Breast epithelium (tissue), 4 donors: ENCODE measurements around the gene IRAK1BP1. TPM values are rescaled to one million over a fixed set of nuclear protein-coding genes. Genes with fewer than 3 reads are reported as not detected.
"Not testable (repeated sequence)": the region's sequence is repeated elsewhere in the genome, so short reads cannot be mapped to it uniquely, and the experiment has no call there.

ENCODE experiments used
- DNase-seq, 2 donors: peaks; one replicate each; pipeline ENCODE4 v3.0.0-alpha.2; 2019; ENCODE audit warnings: low spot score in 2 of 2
- H3K27ac ChIP-seq, 2 donors: fragments of 200-600 bp; sonication (generic) in 1 of 2; one replicate each; pipeline ENCODE4 v1.5.1; 2016 to 2019; ENCODE audit warnings: mild to moderate bottlenecking in 1 of 2
- H3K27me3 ChIP-seq, 2 donors: fragments of 200-600 bp; sonication (generic) in 1 of 2; one replicate each; pipeline versions ENCODE4 v1.5.1 to v1.6.0; 2017 to 2019; ENCODE audit warnings: control low read depth in 1 of 2, mild to moderate bottlenecking in 1 of 2
- H3K36me3 ChIP-seq: fragments of 200-600 bp; one replicate; pipeline ENCODE4 v1.5.1; 2019
- H3K4me1 ChIP-seq, 2 donors: fragments of 200-600 bp; sonication (generic); one replicate each; pipeline ENCODE4 v1.5.1; 2016 to 2019; ENCODE audit warnings: control low read depth in 1 of 2
- H3K4me3 ChIP-seq, 3 donors: fragments of 200-600 bp; sonication (generic); 1 replicate in 2 of 3; 2 replicates in 1 of 3; pipeline ENCODE4 v1.5.1; 2016 to 2019; ENCODE audit warnings: mild to moderate bottlenecking in 3 of 3, moderate library complexity in 2 of 3
- H3K9me3 ChIP-seq, 2 donors: fragments of 200-600 bp; sonication (generic) in 1 of 2; one replicate each; pipeline ENCODE4 v1.5.1; 2016 to 2019; ENCODE audit warnings: control low read depth in 1 of 2
- CTCF ChIP-seq, 3 donors: fragments of 450-650 bp; IDR thresholded peaks; one replicate each; pipeline ENCODE4 v1.5.1; 2016 to 2017; ENCODE audit warnings: antibody characterized with exemption in 3 of 3, mild to moderate bottlenecking in 3 of 3, moderate library complexity in 3 of 3
- POLR2A ChIP-seq: fragments of 450-650 bp; IDR thresholded peaks from one replicate; pipeline ENCODE4 v1.6.1; 2016; ENCODE audit warnings: antibody characterized with exemption, mild to moderate bottlenecking, moderate library complexity
- POLR2AphosphoS5 ChIP-seq, 3 donors: sonication (generic); formaldehyde crosslinking; IDR thresholded peaks; one replicate each; pipeline ENCODE4 v1.6.1; 2017; ENCODE audit warnings: antibody characterized with exemption in 3 of 3
- intact Hi-C: fragments of 100-400 bp; cut with DNase I; formaldehyde crosslinking; loops from one replicate; pipeline ENCODE4 v1.15.1; 2023; ENCODE audit warnings: low total_unique reads
- total RNA-seq, 3 donors: library from RNA; depleted of rRNA; stranded (reverse); fragments of >200 nt; gene quantifications; one replicate each; pipeline ENCODE4 v1.1.0, GENCODE V29; 2016

The IRAK1BP1 gene
- total RNA-seq, 3 donors from 2014 or later: 3.5 to 10.0 (median 4.3) TPM

DNA sequence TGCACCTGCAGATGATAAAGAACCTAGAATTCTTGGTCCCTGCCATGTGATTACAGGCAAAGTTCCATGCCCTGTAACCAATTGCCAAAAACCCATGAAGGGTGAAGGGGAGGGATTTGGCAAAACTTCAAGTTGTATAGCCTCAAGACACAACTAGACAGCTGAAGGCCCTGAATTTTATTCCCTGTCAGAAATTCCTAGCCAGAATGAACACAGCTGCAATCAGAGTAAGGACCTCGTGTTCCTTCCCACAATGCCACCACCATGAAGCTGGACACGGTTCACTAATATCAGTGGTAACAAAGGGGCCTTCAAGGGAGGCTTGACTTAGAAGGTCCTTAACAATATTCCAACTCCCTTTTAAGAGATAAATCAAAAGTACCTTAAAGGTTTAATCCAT, 22.5 kb upstream of the IRAK1BP1 start:
- no peak overlapping the region for H3K27ac ChIP-seq
- no peaks in the 10 kb centered on the region for H3K27me3 ChIP-seq
- intact Hi-C loops: no loop called here
- H3K4me3 ChIP-seq: no peak overlapping the region
- no peak for DNase-seq
- TF ChIP-seq POLR2A: no peak
- no peak for TF ChIP-seq CTCF (IDR thresholded peaks at IDR 0.05)
- no peak for TF ChIP-seq POLR2AphosphoS5 (IDR thresholded peaks at IDR 0.05)
- H3K36me3 ChIP-seq: no peaks in the 10 kb centered on the region
- H3K9me3 ChIP-seq: no peaks in the 10 kb centered on the region
- no peaks in the 10 kb centered on the region for H3K4me1 ChIP-seq

GRCh38 chr6:78845567-78845966, 21.8 kb upstream of the IRAK1BP1 start:
- Histone ChIP-seq H3K4me3 (no peak overlapping the region), H3K27me3 (no peaks in the 10 kb centered on the region), H3K36me3 (no peaks in the 10 kb centered on the region), H3K9me3 (no peaks in the 10 kb centered on the region), H3K27ac (no peak overlapping the region), H3K4me1 (no peaks in the 10 kb centered on the region)
- no peak for DNase-seq
- intact Hi-C loops: no loop called here
- TF ChIP-seq POLR2AphosphoS5 (IDR thresholded peaks at IDR 0.05): no peak
- no peak for TF ChIP-seq POLR2A
- no peak for TF ChIP-seq CTCF (IDR thresholded peaks at IDR 0.05)

GRCh38 chr6:78850621-78851020, 16.7 kb upstream of the IRAK1BP1 start:
- Histone ChIP-seq H3K4me3 (no peak overlapping the region), H3K4me1 (no peaks in the 10 kb centered on the region), H3K27ac (no peak overlapping the region), H3K9me3 (no peaks in the 10 kb centered on the region), H3K36me3 (no peaks in the 10 kb centered on the region), H3K27me3 (no peaks in the 10 kb centered on the region)
- no peak for TF ChIP-seq POLR2AphosphoS5 (IDR thresholded peaks at IDR 0.05)
- no peak for TF ChIP-seq POLR2A
- no peak for TF ChIP-seq CTCF (IDR thresholded peaks at IDR 0.05)
- DNase-seq: no peak
- intact Hi-C loops: no loop called here

GRCh38 chr6:78851156-78851555, 16.2 kb upstream of the IRAK1BP1 start:
- no peak overlapping the region for H3K27ac ChIP-seq

DNA sequence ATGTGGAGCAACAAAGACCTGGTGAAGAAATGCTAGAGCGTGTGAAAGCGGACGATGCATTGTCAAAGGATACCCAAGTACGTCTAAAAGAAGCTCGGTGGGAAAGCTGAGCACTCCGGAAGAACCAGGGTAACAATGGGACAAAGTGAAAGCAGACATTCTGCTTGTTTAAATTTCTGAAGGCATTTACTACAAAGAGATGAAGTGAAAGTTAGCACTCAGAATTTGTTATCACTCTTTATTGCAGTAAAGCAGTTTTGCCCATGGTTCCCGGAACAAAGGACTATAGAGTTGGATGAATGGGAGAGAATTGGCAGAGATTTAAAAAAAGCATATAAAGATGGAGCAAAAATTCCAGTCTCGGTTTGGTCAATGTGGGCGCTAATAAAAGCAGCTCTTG, 12.8 kb upstream of the IRAK1BP1 start:
- Histone ChIP-seq H3K27ac (no peak overlapping the region), H3K4me3 (no peak overlapping the region), H3K36me3 (no peaks in the 10 kb centered on the region)

More at GRCh38 chr6:78851156-78851555, 16.2 kb upstream of the IRAK1BP1 start:
- Histone ChIP-seq H3K4me3 (no peak overlapping the region), H3K36me3 (no peaks in the 10 kb centered on the region), H3K9me3 (no peaks in the 10 kb centered on the region), H3K4me1 (no peaks in the 10 kb centered on the region), H3K27me3 (no peaks in the 10 kb centered on the region)
- no peak for DNase-seq
- TF ChIP-seq POLR2A (no peak), POLR2AphosphoS5 (IDR thresholded peaks at IDR 0.05) (no peak), CTCF (IDR thresholded peaks at IDR 0.05) (no peak)
- intact Hi-C loops: no loop called here

DNA sequence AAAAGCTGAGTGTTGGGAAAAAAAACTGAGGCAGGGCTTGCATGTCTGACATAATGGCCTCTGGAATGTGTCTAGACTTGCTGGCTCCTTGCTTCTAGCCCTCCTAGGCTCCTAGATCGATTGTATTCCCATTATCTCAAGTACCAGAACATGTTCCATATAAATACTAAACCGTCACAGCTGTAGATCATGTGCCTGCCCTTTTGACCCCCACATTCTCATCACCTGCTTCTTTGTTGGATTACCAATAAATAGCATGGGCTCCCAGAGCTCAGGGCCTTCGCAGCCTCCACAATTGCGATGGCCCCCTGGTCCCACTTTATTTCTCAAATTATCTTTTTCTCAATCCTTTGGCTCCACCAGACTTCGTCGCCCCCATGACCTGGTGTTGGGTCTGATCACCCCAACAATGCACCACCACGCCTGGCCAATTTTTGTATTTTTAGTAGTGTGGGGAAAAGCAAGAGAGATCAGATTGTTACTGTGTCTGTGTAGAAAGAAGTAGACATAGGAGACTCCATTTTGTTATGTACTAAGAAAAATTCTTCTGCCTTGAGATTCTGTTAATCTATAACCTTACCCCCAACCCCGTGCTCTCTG, 8.9 kb upstream of the IRAK1BP1 start:
- H3K4me1 ChIP-seq, H3K36me3 ChIP-seq, H3K9me3 ChIP-seq, DNase-seq, intact Hi-C loops, H3K4me3 ChIP-seq, H3K27me3 ChIP-seq, H3K27ac ChIP-seq: not testable (repeated sequence)

More for the DNA sequence above, 12.8 kb upstream of the IRAK1BP1 start:
- intact Hi-C loops: no loop called here
- no peak for TF ChIP-seq CTCF (IDR thresholded peaks at IDR 0.05)
- no peak for TF ChIP-seq POLR2AphosphoS5 (IDR thresholded peaks at IDR 0.05)
- TF ChIP-seq POLR2A: no peak
- H3K4me1 ChIP-seq: no peaks in the 10 kb centered on the region
- H3K27me3 ChIP-seq: no peaks in the 10 kb centered on the region
- no peaks in the 10 kb centered on the region for H3K9me3 ChIP-seq
- DNase-seq: no peak
